Dedifferentiated amniotic fluid mesenchymal stem cell (primary cell): ENCODE data around the gene CPN1.

Experiments used
- DNase-seq: peaks from one replicate; pipeline ENCODE4 v3.0.0-alpha.2; 2016; ENCODE audit errors: extremely low spot score

Gene CPN1

DNA sequence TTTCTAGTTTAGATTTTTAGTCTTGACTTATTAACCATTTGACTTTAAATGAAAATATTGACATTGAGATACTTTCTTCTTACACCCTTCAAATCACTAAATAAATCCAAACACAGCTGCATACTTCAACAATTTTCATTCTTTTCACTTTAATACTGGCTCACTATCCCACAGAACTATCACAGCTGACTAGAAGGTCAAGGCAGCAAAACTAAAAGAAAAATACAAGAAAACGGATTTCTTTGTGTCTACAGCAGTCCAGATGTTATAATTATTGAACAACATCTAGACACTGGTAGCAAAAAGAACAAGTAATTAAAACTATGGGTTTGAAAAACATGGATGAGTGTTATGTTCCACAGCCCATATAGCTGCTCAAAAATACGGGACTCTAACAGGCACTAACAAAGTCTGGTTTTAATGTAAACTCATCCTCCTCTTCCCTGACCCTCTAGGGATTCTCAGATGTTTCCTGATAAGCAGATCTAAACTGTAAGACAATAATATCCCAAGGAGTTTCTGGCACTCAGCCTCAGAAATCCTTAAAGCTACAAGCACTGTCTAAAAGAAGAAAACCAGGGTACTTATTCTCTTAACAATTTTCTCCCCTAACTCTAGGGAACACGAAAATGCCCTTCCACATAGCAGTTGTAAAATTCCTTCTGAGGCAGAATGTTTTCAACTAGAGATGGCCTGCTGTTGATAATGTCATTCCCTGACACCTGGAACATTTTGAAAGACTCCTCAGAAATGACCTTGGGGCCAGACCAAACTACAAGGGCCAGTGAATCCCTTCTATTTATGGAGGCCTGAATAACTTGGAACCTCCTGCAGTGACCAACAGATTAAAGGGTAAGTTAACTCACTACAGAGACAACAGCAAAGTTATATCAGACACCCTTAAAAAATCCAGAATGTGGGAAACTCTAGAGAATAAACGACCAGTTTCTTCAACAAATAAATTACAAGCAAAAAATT is 84.7 kb downstream of the CPN1 start:
- DNase-seq, result no peak

DNA sequence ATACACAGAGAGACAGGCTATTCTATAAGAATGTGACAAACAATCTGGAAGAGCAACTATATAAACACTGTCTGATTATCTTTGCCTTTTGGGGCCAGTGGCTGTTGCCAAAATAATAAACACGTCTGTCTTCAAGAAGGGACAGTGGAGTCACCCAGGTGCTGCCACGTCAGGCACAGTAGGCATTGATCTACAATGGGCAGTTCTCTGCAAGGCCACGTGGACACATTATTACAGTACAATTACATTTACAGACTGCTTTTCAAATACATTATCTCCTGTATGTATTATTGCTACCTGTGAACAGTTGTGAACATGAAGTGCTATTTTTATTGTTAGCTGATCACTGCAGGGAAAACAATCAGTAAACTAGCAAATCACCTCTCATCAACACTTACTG is 86.0 kb downstream of the CPN1 start:
- no peak for DNase-seq

DNA sequence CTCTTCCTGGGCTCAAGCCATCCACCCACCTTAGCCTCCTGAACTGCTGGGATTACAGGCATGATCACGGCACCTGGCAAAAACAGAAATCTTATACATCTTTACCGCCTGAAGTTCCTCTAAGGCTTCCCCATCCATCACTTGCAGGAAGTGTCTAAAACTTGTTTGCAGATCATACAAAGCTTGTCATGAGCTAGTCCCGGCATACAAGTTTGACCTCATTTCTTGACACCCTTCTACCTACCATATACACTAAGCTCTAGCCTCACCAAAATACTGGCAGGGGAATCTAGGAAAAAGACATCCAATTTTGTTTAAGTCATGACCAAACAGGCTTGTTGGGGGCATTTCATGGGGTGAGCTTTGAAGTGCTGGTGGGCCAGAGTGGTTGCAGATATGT is 86.4 kb downstream of the CPN1 start:
- no peak for DNase-seq

DNA sequence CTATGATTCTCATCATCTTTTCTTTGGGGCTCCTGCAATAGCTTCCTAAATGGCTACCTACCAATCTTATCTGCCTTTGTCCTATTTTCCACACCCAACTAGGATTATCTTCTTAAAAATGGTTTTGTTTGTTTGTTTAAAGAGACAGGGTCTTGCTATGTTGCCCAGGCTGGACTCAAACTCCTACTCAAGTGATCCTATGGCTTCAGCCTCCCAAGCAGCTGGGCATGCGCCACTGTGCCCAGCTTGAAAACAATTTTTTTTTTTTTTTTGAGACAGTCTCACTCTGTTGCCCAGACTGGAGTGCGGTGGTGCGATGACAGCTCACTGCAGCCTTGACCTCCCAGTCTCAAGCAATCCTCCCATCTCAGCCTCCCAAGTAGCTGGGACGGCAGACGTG is 86.9 kb downstream of the CPN1 start:
- no peak for DNase-seq

DNA sequence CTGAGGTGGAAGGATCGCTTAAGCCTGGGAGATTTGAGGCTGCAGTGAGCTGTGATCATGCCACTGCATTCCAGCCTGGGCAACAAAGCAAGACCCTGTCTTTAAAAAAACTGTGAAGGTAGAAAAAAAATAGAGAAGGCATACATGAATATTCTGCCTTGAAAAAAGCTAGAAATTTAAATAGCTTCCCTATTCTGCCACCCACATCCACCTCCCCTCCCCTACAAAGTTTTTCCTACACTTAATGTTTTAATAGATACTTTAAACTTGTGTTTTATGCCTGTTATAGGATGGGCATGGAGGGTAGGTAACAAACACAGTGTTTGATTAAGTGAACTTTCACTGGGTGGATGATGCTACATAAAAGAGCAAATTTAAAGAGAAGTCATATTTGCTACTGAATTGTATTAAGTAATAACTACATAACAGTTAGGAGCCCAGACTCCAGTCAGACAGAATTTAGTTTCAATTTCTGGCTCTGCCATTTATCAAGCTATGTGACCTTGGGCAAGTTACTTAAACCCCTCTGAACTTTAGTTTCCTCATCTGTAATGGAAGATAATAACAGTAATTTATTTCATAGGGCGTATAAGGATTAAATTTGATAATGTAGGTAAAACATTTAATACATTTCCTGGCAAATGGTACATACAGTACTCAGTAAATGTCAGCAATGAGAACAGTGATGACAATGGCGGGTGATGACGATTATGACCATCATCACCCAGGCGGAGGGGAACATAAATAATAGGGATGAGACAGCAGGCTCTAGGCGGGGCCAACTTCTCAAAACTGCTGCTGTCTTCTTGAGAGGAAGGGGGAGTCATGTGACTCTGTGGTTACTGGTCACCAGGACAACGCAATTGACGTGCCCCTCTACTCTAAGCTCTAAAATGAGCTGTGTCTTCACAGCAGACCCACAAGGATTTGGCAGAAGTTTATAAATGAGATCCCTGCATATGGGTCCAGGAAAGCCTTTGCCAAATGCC is 87.7 kb downstream of the CPN1 start:
- peak; percentile 82 for DNase-seq
